Gastroesophageal sphincter (tissue), 4 donors: ENCODE results near the gene SH3PXD2A. TPM values are rescaled to one million over a fixed set of nuclear protein-coding genes. Genes with fewer than 3 reads are reported as not detected.

Source experiments
- ATAC-seq: fragments of 150-250 bp; one replicate; pipeline ENCODE4 v1.9.1; 2016; ENCODE audit warnings: mild to moderate bottlenecking, moderate library complexity
- H3K27ac ChIP-seq, 4 donors: fragments of 200-600 bp; sonication (generic) in 3 of 4; 1 replicate in 3 of 4; 2 replicates in 1 of 4; pipeline ENCODE4 v1.5.1; 2016 to 2019
- H3K27me3 ChIP-seq: fragments of 200-600 bp; sonication (generic); one replicate; pipeline ENCODE4 v1.5.1; 2019
- H3K36me3 ChIP-seq, 2 donors: fragments of 200-600 bp; sonication (generic); one replicate each; pipeline ENCODE4 v1.5.1; 2019; ENCODE audit warnings: control low read depth in 1 of 2
- H3K4me1 ChIP-seq, 3 donors: fragments of 200-600 bp; sonication (generic); 1 replicate in 2 of 3; 2 replicates in 1 of 3; pipeline ENCODE4 v1.5.1; 2016 to 2019; ENCODE audit warnings: control low read depth in 2 of 3
- H3K4me3 ChIP-seq, 2 donors: fragments of 200-600 bp; sonication (generic); one replicate each; pipeline ENCODE4 v1.5.1; 2019; ENCODE audit warnings: mild to moderate bottlenecking in 1 of 2, moderate library complexity in 1 of 2
- H3K9me3 ChIP-seq, 3 donors: fragments of 200-600 bp; sonication (generic); one replicate each; pipeline ENCODE4 v1.5.1; 2017 to 2019; ENCODE audit warnings: control low read depth in 2 of 3
- CTCF ChIP-seq, 4 experiments: fragments of 200-600 bp in 2 of 4; fragments of 450-650 bp in 2 of 4; sonication (generic) in 1 of 4; IDR thresholded peaks; one replicate each; pipeline ENCODE4 v1.5.1; 2017 to 2019; ENCODE audit warnings: antibody characterized with exemption in 4 of 4, mild to moderate bottlenecking in 2 of 4, moderate library complexity in 2 of 4
- EP300 ChIP-seq: sonication (generic); formaldehyde crosslinking; IDR thresholded peaks from one replicate; pipeline ENCODE4 v1.6.1; 2017; ENCODE audit warnings: antibody characterized with exemption, mild to moderate bottlenecking
- POLR2A ChIP-seq, 2 donors: fragments of 450-650 bp; IDR thresholded peaks; one replicate each; pipeline ENCODE4 v1.6.1; 2017; ENCODE audit warnings: antibody characterized with exemption in 2 of 2, mild to moderate bottlenecking in 2 of 2, moderate library complexity in 1 of 2
- POLR2AphosphoS5 ChIP-seq: sonication (generic); formaldehyde crosslinking; IDR thresholded peaks from one replicate; pipeline ENCODE4 v1.6.1; 2017; ENCODE audit warnings: antibody characterized with exemption
- WGBS, 2 donors: methylation state at CpG; one replicate each; pipeline ENCODE4 v1.1.5; 2018; ENCODE audit warnings: low coverage in 1 of 2; 5-methylcytosine and 5-hydroxymethylcytosine counted together
- total RNA-seq, 4 donors: library from RNA; depleted of rRNA; stranded (reverse); fragments of >200 nt; gene quantifications; one replicate each; pipeline ENCODE4 v1.1.0, GENCODE V29; 2016

Gene SH3PXD2A
- total RNA-seq, 4 donors from 2014 or later = 31.2 to 65.2 (median 39.5) TPM

- ATAC-seq = no peak
- no peak for TF ChIP-seq POLR2AphosphoS5
- no peak for TF ChIP-seq EP300
- no peak for TF ChIP-seq POLR2A (IDR thresholded peaks at IDR 0.05)
- no peak for TF ChIP-seq CTCF (IDR thresholded peaks at IDR 0.05)
- H3K9me3 ChIP-seq = no peaks in the 10 kb centered on the region
- no peaks in the 10 kb centered on the region for H3K27me3 ChIP-seq
- WGBS, 2 donors = 50 to 60% methylated on average over 1 to 3 of the region's 47 CpGs
- peaks cover 0 to 59% of the 10 kb centered on the region in 2 donors for H3K36me3 ChIP-seq
- H3K4me1 ChIP-seq = peaks cover 0 to 51% (median 11%) of the 10 kb centered on the region in 3 donors
- H3K4me3 ChIP-seq = no peak overlapping the region
- H3K27ac ChIP-seq = no peak overlapping the region
Measured at GRCh38 chr10:103602028-103602851, 253.1 kb downstream of the SH3PXD2A start.

DNA sequence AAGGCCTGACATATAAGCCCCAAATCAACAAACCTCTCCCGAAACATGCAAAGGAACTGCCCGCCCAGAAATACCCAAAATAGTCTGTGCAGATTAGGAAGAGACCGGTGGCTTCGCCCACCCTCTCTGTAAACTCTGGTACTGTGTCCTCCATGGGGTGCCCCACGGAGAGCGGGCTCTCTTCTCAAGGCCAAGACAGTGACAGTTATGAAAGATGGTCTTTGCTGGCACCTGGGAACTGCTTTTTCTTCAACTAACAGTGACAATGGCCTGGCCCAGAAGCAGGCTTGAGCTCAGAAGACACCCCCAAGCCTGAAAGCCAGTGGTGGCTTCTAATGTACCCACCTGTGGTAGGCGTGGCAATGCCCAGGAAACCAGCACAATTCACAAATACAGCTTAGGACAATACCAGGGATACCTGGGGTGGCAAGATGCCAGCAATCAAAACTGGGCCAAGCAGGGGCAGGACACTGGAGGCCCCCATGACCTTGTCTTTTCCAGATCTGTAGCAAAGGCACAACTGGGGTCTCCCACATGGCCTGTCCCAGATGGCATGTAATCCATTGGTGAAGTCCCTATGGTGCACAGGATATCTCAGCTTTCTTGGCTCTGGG is 254.3 kb downstream of the SH3PXD2A start:
- no peak for ATAC-seq
- Histone ChIP-seq H3K4me3 (no peak overlapping the region), H3K27ac (peak overlapping the region in 1 of 4 donors; percentile 27), H3K27me3 (no peaks in the 10 kb centered on the region), H3K36me3 (peaks cover 0 to 55% of the 10 kb centered on the region in 2 donors), H3K4me1 (peaks cover 0 to 62% (median 15%) of the 10 kb centered on the region in 3 donors), H3K9me3 (no peaks in the 10 kb centered on the region)
- WGBS, 2 donors = 71 to 90% methylated on average over 2 to 3 of the region's 7 CpGs
- TF ChIP-seq EP300 = no peak
- TF ChIP-seq POLR2AphosphoS5 = no peak
- TF ChIP-seq POLR2A (IDR thresholded peaks at IDR 0.05) = no peak
- TF ChIP-seq CTCF (IDR thresholded peaks at IDR 0.05) = no peak

- peak overlapping the region in 1 of 4 donors; percentile 27 for H3K27ac ChIP-seq
- TF ChIP-seq EP300 = no peak
- TF ChIP-seq POLR2A (IDR thresholded peaks at IDR 0.05) = no peak
- no peak for TF ChIP-seq CTCF (IDR thresholded peaks at IDR 0.05)
- no peak for TF ChIP-seq POLR2AphosphoS5
- no peak overlapping the region for H3K4me3 ChIP-seq
- H3K36me3 ChIP-seq = peaks cover 0 to 55% of the 10 kb centered on the region in 2 donors
- no peaks in the 10 kb centered on the region for H3K9me3 ChIP-seq
- no peak for ATAC-seq
- peaks cover 0 to 56% (median 15%) of the 10 kb centered on the region in 3 donors for H3K4me1 ChIP-seq
- H3K27me3 ChIP-seq = no peaks in the 10 kb centered on the region
- WGBS, 2 donors = no CpG with 5 or more reads among the region's 6 CpGs
Measured at GRCh38 chr10:103600325-103600724, 255.1 kb downstream of the SH3PXD2A start.

DNA sequence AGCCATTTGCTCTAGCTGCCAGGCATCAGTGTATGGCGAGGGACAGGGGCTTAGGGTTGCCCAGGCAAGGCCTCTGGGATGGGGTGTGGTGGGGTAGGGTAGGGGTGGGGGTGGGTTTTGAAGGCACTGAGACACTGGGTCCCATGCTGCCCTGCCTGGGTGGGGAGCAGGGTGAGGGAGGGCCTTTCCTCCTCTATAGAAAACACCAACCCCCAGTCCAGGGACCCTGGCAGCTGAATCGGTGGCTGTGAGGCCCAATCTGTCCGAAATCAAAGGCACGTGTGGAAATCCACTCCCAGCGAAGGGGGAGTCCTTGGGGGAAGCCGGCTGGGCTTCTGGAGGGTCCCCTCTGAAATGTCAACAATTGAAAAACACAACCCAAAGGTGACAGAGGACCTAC is 255.5 kb downstream of the SH3PXD2A start:
- TF ChIP-seq EP300 = no peak
- no peak for TF ChIP-seq POLR2A (IDR thresholded peaks at IDR 0.05)
- no peak for TF ChIP-seq POLR2AphosphoS5
- TF ChIP-seq CTCF (IDR thresholded peaks at IDR 0.05) = no peak
- Histone ChIP-seq H3K4me1 (peaks cover 0 to 53% (median 15%) of the 10 kb centered on the region in 3 donors), H3K27me3 (no peaks in the 10 kb centered on the region), H3K9me3 (no peaks in the 10 kb centered on the region), H3K27ac (peak overlapping the region in 1 of 4 donors; percentile 27), H3K4me3 (no peak overlapping the region), H3K36me3 (peaks cover 0 to 52% of the 10 kb centered on the region in 2 donors)
- WGBS, 2 donors = 58 to 60% methylated on average over 1 to 5 of the region's 6 CpGs
- no peak for ATAC-seq
